SK-N-DZ (cell line): ENCODE measurements around the gene SLC9A9.

Experiments
- DNase-seq: peaks from one replicate; pipeline ENCODE4 v3.0.0-alpha.2; 2015; ENCODE audit warnings: low spot score

The SLC9A9 gene

GRCh38 chr3:143600756-143601718 is 247.2 kb downstream of the SLC9A9 start:
- no peak for DNase-seq

GRCh38 chr3:143597774-143598652 is 250.3 kb downstream of the SLC9A9 start:
- no peak for DNase-seq

DNA sequence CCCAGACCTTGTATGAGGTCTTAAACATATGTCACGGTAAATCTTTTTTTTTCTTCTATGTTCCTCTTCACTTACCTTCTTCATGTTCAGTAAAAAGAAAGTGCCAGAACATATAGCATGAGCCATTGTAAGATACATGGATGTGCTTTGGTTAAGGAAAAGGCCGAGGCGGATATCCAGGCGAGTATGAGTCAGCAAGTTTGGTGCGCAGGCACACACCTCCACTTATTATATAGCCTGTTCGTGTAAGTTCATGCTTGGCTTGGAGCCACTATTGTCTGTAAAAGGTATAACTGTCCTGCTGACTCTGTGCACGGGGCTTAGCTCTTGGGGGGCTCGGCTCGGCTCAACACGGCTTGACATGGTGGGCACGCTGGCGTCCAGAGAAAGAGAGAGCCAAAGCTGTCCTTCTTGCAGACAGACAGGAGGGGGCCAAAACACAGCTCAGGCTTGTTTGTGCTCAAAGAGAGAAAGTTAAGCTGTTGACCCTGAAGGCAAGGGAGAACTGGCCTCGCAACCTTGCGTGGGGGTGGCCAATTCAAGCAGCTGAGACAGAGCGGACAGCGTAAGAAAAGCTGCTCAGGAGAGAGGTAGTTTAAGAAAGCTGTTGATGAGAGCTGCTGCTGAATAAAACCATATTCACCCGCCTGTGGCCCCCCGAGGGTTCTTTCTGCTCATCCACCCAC is 251.2 kb downstream of the SLC9A9 start:
- DNase-seq: no peak

- no peak for DNase-seq
Measured at GRCh38 chr3:143595456-143596077, 252.7 kb downstream of the SLC9A9 start.

DNA sequence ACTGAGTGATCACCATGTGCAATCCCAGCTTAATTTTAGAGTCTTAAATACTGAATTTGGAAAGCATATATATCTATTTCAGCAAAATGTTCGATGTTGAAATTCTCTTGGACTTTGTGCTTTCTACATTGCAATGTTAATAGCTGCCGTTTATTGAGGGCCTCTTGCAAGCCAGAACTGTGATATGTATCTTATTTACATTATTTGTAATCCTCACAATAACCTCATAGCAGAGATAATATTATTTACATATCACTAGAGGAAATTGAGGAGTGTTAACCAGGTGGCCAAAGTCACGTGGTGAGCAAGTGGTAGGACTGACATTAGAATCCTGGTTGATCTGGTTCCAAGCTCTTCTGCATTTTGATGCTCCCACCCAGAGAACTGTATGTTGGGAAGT is 254.1 kb downstream of the SLC9A9 start:
- no peak for DNase-seq

DNA sequence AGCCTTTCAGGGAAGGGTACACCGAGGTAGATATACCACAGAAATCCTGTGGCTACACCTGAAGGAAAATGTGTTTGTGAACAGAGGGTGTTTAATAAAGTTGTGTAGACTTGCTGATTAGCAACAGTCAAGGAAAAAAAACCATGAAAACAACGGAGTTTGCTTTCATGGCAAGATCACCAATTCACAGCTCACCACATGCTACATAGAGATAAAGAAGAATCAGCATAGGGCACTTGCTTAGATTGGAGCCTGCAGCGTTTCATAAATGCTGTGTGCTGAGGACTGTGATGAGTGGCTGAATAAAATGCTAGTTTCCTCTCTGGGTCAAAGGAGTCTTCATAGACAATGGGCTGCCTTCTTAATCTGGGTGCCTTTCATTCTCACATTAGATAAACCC is 257.6 kb downstream of the SLC9A9 start:
- DNase-seq: no peak

- DNase-seq: no peak
Measured at GRCh38 chr3:143586576-143586975, 261.7 kb downstream of the SLC9A9 start.

GRCh38 chr3:143585720-143586456 is 262.4 kb downstream of the SLC9A9 start:
- DNase-seq: no peak

GRCh38 chr3:143584474-143584873 is 263.8 kb downstream of the SLC9A9 start:
- DNase-seq: no peak

DNA sequence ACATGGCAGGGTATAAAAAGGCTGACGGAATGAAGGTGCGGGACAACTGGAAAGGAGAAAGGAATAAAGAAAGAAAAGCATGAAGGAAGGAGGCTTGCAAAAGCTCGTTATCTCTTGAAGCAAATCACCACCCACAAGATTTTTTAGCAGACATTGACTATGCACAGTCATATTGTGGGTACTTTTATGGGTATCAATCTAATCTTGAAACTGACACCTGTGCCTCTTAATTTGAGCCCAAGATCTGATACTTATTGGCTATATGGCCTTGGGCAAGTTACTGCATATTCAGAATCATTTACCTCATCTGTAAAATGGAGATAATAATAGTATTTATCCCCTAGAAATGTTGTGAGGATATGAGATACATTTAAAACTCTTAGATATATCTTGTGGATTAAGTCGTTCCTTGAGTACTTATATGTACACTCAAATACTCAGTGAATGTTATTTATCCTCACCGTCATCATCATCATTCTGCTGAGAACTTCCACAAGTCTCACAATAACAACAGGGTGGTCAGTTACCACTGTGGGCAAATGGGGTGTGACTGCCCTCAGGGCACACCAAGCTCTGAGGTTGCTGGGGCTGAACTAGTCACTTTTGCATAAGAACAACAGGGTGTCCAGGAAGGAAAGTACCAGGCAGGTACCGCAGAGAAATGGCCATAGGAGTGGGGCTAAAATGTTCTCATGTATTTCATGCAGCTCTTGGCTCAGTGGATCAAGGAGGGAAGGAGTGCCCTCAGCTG is 266.1 kb downstream of the SLC9A9 start:
- DNase-seq: no peak

- DNase-seq: no peak
Measured at GRCh38 chr3:143578810-143579435, 269.3 kb downstream of the SLC9A9 start.

GRCh38 chr3:143576568-143577270 is 271.5 kb downstream of the SLC9A9 start:
- no peak for DNase-seq

DNA sequence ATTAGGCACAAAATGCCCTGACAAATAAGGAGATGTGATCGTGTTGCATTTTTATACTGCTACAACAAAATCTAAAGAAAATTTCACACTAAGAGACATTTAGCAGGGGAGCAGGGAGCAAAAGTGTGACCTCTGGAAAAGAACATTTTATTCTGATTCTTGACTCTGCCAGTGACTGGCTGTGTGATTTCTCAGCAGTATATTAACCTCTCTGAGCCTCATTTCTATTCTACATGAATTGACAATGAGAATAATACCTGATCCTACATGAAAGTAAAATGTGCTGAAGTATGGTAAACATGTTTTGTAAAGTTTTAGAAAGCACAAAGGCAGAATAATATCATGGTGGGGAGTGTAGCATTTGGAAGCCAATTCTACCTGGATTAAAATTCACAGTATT is 273.3 kb downstream of the SLC9A9 start:
- no peak for DNase-seq

DNA sequence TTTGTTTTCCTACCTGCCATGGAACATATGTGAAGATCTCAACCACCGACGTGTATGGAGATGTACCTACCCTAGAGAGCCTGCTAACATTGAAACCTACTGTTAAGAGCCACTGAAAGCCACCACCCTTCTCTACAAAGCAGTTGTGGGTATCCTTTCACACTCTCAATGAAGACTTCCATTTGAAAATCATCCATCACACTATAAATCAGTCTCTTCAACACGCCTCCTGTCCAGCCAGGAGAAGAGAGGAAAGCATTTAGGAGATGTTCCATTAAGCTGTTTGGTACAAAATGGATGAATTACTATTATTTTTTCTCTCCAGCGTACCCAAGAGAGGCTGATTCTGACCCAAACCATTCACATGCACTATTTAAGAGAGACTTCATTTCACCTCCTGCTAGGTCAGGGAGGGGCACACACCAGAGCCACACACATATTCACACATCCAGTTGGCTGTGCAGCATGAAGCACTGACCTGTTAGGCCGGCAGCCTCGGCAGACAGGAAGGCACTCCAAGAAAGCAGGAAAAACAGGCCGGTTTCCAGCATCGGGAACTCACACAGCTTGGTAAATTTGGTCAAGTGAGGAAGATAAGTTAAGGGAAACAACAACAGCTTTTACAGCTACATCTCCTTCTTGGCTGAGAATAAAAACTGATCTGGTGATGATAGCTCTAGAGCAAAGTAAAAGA is 274.5 kb downstream of the SLC9A9 start:
- no peak for DNase-seq

DNA sequence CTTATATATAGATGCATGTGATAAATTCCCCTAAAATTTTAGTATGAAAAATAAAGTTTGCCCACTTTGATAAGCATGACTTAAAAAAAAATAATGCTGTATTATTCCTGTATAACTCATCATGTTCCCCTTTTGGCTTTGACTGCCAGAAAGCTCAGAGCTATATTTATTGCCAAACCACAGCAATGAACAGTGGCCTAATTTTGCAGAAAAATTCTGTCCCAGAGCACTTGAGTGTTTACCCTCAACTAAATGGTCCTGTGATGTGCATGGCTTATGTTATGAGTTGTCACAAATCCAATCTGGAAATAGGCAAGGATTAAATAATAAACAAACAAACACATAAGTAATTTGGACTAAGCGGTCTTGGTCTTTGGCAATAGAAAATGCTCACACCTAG is 276.7 kb downstream of the SLC9A9 start:
- no peak for DNase-seq

DNA sequence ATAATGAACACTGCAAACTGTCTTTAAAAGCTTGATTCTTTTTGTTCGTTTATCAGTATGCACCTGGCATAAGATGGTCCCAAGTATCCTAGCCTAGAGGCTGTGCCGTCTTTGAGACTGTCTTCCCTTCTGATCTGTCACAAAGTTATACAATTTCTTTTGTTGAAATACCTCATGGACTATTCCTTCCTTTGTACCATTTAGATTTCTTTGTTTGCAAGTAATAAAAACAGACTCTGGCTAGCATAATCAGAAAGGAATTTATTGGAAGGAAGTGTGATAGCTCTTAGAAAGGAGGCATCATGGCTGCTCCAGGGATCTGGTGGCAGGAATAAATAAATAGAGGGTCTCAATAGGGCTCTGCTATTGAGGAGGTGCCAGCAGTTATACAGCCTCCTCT is 280.4 kb downstream of the SLC9A9 start:
- DNase-seq: no peak

DNA sequence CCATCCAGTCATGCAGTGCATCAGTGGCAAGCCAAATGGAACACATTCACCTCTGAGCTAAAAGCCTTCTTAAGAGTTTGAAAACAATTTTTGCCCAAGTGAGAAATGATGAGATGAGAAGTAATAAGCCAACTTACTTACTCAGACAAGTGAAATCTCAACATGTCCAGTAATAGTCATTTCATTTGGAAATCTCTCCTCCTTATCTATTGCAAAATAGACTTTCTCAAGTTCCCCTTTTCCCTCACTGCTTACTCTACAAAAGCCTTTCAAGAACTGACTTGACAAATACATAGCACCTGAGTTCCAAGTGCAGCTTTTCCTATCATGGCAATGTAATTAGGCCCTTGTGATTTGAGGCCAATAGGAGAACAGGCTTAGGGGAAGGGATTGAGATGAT is 282.3 kb downstream of the SLC9A9 start:
- no peak for DNase-seq

DNA sequence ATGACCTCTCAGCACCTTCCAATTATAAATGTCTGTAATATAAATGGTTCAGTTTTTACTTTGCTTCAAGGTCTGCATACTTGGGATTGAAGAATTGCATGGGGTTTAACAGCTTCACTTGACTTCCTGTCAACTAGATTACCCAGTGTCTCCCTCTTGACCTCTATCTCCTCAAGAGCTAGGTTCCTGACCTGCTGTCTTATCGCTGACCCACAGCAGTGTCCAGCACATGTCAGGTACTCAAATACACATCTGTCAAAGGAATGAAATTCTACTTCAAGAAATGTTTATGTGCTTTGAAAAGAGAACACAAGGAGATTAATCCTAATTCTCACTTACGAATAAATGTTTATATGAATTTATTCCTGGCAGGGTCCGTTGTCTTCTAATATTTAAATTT is 284.5 kb downstream of the SLC9A9 start:
- DNase-seq: no peak
